GM19043 (cell line): Measurements from ENCODE around the gene HRAS.
"Not testable (repeated sequence)": the region's sequence is repeated elsewhere in the genome, so short reads cannot be mapped to it uniquely, and the experiment has no call there.

Experiments used
- ATAC-seq: cut with Tn5 transposase; IDR thresholded peaks from one replicate; pipeline ENCODE4 v1.9.1; 2021; ENCODE audit warnings: low read depth; ENCODE audit not compliant: unreplicated experiment

The HRAS gene

DNA sequence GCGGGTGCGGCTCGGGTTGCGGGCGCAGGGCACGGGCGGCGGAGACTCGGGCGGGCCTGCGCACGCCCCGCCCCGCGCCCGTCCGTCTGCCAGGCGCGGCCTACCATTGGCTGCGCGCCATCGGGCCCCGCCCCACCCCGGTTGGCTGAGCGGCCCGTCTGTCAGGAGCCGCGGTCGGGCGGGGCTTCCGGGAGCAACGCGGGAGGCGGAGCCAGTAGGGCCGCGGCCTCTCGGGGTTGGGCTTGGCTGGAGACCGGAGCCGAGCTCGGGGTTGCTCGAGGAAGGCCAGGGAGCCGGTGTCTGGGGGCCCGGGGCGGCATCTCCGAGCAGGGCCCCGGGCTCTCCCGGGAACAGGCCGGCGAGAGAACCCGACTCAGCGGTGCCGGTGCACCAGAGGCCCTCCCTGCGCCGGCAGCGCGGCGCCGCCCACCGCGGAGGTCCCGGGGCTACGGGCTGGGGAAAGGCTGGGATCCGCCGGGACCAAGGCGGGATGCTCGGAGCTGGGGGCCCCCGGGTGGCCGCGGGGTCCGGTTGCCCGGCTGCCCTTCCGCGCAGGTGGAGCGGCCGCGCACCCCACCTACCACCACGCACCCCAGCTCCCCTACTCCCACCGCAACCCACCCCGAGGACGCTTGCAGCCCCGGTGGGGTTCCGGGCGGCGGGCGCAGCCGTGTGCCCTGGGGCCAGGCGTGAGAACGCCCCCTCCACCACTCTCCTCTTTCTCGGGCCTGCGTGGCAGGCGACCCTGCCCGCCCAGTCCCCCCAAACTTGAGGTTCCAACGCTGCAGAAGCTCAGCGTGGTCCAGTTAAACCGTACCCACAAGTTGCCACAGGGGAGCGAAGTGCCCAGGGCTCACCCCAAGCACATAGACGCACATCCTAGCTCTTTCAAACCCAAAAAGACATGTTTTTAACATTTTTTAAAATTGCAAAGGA lies at the start of gene HRAS:
TSS of gene HRAS (minus strand) at position 58 of the 936 bp plus-strand sequence.
- ATAC-seq, result peak; percentile 83

- no peak for ATAC-seq
Measured at GRCh38 chr11:584287-584686, 48.9 kb upstream of the HRAS start.

GRCh38 chr11:581752-582151 lies 46.4 kb upstream of the HRAS start:
- ATAC-seq, result no peak

- no peak for ATAC-seq
Measured at GRCh38 chr11:581342-581741, 46.0 kb upstream of the HRAS start.

DNA sequence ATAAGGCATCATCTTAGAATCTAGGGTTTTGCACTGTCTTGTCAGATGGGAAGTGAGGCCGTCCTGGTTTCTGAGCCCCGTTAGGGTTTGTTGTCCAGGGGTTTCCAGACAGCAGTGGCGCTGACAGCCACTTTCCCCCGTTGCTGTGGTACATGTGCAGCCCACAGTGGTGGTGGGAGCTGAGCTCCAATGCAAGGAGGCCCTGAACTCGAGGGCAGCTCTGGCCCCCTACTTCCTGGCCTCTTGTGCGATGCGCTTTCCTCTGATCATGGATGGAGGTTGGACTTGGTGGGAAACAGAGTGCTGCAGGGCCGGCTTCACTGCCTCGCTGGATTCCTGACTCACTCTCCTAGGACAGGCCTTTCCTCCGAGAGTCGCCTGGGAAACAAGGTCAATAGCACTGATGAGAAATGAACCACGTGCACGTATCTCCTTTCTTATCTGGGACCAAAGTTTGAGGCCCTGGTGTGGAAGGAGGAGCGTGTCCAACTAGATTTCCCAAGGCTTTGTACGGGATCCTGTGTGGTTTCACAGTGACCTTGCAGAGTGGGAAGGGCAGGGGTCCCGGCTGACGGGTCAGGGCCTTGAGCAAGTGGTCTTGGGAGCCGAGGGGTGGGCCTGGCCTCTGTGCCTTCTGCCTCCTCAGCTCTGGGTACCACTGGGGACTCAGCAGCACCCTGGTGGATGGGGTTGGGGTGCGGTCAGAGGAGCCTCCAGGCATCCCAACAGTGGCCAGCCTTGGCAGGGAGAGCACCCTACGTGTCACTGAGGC lies 44.6 kb upstream of the HRAS start:
- ATAC-seq, result no peak

- ATAC-seq, result no peak
Measured at GRCh38 chr11:578276-579035, 43.1 kb upstream of the HRAS start.

- ATAC-seq, result no peak
Measured at GRCh38 chr11:577611-577894, 42.2 kb upstream of the HRAS start.

GRCh38 chr11:576811-577610 lies 41.6 kb upstream of the HRAS start:
- ATAC-seq, result no peak

- ATAC-seq, result peak; percentile 77
Measured at GRCh38 chr11:575996-576768, 40.8 kb upstream of the HRAS start, which contains the start of gene PHRF1. PHRF1 (plus strand) TSS chr11:576470; CDS start chr11:581513, 5,043 bp downstream.

- ATAC-seq, result peak; percentile 27
Measured at GRCh38 chr11:575313-575995, 40.1 kb upstream of the HRAS start.

DNA sequence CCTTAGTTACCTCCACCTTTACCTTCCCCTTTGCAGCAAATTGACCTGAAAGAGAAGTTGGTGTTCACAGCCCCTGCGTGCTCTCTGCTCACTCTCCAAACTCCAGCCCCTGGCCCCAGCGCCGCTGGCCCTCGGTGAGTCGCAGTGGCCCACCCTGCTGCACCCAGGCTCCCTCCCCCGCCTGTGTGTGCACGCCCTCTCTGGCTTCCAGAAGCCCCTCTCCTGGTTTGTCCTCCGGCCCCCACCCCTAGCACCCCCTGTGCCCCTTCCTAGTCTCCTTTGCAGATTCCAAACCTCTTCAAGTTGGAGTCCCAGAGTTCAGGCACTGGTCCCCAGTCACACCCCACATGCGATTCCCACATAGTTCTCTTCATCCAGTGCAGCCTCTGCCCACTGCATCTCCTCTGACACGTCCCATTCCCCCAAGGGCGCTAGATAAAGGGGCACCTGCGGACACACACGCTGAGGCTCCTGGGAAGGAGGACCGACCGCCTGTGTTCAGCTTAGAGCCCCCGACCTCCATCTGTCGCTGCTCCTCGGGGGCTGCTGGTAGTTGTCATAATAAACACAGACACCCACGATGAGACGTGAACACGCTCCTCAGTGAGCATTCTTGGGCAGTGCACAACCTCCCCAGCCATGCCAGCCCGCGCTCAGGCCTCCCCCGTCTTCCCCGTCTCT lies 39.4 kb upstream of the HRAS start:
- no peak for ATAC-seq

GRCh38 chr11:574031-574570 lies 38.7 kb upstream of the HRAS start:
- not testable (repeated sequence) for ATAC-seq

DNA sequence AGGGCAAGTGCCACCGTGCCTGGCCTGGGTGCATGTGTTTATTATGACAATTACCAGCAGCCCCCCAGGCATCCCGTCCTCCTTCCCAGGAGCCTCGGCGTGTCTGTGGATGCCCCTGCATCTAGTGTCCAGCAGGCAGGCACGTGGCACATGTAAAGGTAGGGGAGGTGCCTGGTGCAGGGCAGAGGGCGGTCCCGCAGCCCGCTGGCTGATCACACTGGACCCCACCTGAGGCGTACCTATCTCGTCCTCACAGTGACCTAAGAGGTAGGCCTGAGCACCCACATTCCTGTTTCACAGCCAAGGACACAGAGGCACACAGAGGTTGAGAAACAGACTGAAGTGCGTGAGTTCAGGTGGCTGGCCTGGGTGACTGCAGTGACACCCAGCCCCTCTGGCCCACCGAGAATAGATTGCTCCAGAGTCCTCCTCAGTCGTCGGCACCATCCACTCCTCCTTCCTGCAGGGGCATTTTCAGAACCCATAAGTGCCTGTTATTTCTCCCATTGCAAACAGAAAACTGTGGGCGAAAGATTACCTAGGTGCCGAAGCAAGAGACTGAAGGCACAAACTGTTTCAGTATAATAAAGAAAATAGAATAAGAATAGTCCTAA lies 37.9 kb upstream of the HRAS start:
- ATAC-seq, result no peak

DNA sequence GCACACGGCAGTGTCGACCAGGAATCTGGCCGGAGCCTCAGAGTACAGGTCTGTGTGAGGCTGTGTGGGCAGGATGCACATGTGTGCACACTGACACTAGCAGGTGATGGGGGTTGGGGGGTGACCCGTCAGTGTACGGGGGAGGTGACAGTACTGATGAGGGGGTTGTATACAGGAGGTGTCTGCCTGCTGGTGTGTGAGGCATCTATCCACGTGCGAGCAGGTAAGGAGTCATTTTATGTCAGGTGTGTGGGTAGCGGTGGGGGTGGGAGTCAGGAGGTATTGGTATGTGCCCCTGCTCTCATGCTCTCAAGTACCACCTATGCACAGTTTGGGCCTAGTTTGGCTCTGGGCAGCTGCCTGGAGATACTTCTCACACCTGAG lies 36.4 kb upstream of the HRAS start:
- ATAC-seq, result no peak

DNA sequence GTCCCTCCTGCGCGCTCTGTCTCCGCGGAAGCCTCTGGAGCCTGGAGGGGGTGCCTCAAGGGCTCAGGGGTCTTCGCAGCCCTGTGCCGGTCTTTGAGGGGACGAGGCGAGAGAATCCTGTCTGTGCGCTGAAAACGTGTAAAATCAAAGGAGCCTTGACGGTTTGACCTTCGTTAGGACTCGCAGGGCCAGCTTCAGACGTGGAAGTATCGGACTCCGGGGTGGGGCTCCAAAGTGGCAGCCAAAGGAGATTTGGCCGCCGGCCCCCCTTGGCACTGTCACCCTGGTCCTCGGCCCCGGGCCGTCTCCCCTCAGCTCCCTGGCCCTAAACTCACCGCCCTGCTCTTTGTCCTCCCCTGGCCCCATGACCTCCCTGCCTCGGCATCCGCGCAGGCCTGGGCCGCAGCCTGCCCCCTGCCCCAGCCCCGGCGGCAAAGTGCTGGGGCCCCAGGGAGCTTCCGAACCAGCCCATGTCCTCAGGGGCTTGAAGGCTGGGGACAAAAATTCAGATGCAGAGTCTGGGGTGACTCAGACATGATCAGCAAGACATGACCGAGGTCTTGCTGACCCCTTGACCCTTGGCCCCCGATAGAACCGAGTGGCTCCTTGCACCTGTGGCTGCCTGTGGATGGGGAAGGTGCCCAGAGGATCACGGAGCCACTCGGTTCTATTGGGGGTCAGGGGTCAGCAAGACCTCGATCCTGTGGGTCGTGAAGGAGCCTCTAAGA lies 33.9 kb upstream of the HRAS start:
- no peak for ATAC-seq

- ATAC-seq, result peak; percentile 78
Measured at GRCh38 chr11:568306-569157, 33.2 kb upstream of the HRAS start.
